GM12878 (cell line): ENCODE measurements around the gene TXNRD3. TPM values are rescaled to one million over a fixed set of nuclear protein-coding genes. Genes with fewer than 3 reads are reported as not detected.

Experiments
- ATAC-seq: fragments of 200-7000 bp; cut with Tn5 transposase; 3 replicates; pipeline ENCODE4 v1.9.1; 2020; ENCODE audit warnings: mild to moderate bottlenecking, moderate library complexity
- BruUV-seq: library from RNA; stranded (reverse); fragments of 400-500 nt; replicated peaks from 2 replicates; lab custom pipeline; 2021; lab: Mats Ljungman, UMichigan
- CTCF ChIA-PET: fragments of 300-600 bp; sonication (Branson Sonifier 250); formaldehyde crosslinking; extraction: SDS; loops from one replicate; lab custom pipeline; 2021; ENCODE audit warnings: inconsistent platforms; lab: Yijun Ruan, JAX
- POLR2A ChIA-PET: fragments of 350-600 bp; formaldehyde crosslinking; extraction: SDS; loops from one replicate; lab custom pipeline; 2021; ENCODE audit warnings: inconsistent platforms; lab: Charles Lee
- RAD21 ChIA-PET: fragments of 300-600 bp; sonication (Branson Sonifier 250); formaldehyde crosslinking; loops from one replicate; lab custom pipeline; 2023; ENCODE audit warnings: antibody characterized with exemption; ENCODE audit not compliant: unreplicated experiment; lab: Charles Lee
- SMC1A ChIA-PET: fragments of 300-600 bp; sonication (Branson Sonifier 250); formaldehyde crosslinking; loops from one replicate; lab custom pipeline; 2023; ENCODE audit not compliant: unreplicated experiment, uncharacterized antibody; lab: Charles Lee
- DNase-seq: peaks from one replicate; pipeline ENCODE4 v3.0.0-alpha.2; 2011; ENCODE audit warnings: low read depth, low spot score
- FAIRE-seq: peaks from 3 replicates; lab custom pipeline; 2011; peaks lifted over from hg19 to GRCh38; lab: Jason Lieb, UNC
- H2AFZ ChIP-seq: 2 replicates; pipeline ENCODE4 v1.6.0; 2011; ENCODE audit warnings: low read depth, low read length, control low read depth; ENCODE audit not compliant: control insufficient read depth
- H3K27ac ChIP-seq: 2 replicates; pipeline ENCODE4 v1.5.1; 2011; ENCODE audit warnings: control low read depth; ENCODE audit not compliant: control insufficient read depth, insufficient read depth
- H3K27me3 ChIP-seq, 2 experiments: replicated peaks in 1 of 2; 2 replicates each; pipeline versions ENCODE4 v1.6.0 to v1.6.1; 2011; ENCODE audit warnings: low read length in 1 of 2; ENCODE audit not compliant: control insufficient read depth in 2 of 2, insufficient read depth in 2 of 2
- H3K36me3 ChIP-seq, 2 experiments: 2 replicates each; pipeline ENCODE4 v1.5.1; 2011; ENCODE audit warnings: low read length in 1 of 2; ENCODE audit not compliant: control insufficient read depth in 2 of 2, insufficient read depth in 2 of 2
- H3K4me1 ChIP-seq: 2 replicates; pipeline ENCODE4 v1.6.1; 2011; ENCODE audit warnings: mild to moderate bottlenecking, low read length, moderate library complexity, mixed read lengths; ENCODE audit not compliant: control insufficient read depth, insufficient read depth
- H3K4me2 ChIP-seq: 2 replicates; pipeline ENCODE4 v1.6.0; 2011; ENCODE audit warnings: control low read depth; ENCODE audit not compliant: control insufficient read depth, insufficient read depth
- H3K4me3 ChIP-seq: fragments of 200-600 bp; sonication (generic); 2 replicates; pipeline ENCODE4 v1.5.1; 2016
- H3K79me2 ChIP-seq: 2 replicates; pipeline ENCODE4 v1.6.0; 2011; ENCODE audit warnings: low read length; ENCODE audit not compliant: control insufficient read depth, insufficient read depth
- H3K9ac ChIP-seq: 2 replicates; pipeline ENCODE4 v1.8.0; 2011; ENCODE audit warnings: low read length, control low read depth, mixed read lengths; ENCODE audit not compliant: control insufficient read depth, insufficient read depth
- H3K9me3 ChIP-seq: replicated peaks from 3 replicates; pipeline ENCODE4 v1.5.1; 2011; ENCODE audit warnings: mild to moderate bottlenecking, low read length; ENCODE audit not compliant: control insufficient read depth, insufficient read depth
- H4K20me1 ChIP-seq: 2 replicates; pipeline ENCODE4 v1.6.0; 2011; ENCODE audit not compliant: control insufficient read depth, insufficient read depth
- BCL11A ChIP-seq: IDR thresholded peaks from 2 replicates; pipeline ENCODE4 v1.6.1; 2011; ENCODE audit warnings: low read depth, low read length
- CBX3 ChIP-seq: fragments of 200-600 bp; sonication (generic); IDR thresholded peaks from 2 replicates; pipeline ENCODE4 v1.6.1; 2016; ENCODE audit warnings: low read depth, borderline replicate concordance
- GATAD2B ChIP-seq: fragments of 450-650 bp; conservative IDR thresholded peaks from 2 replicates; pipeline ENCODE4 v1.6.1; 2017; ENCODE audit warnings: low read depth, mild to moderate bottlenecking, moderate library complexity
- HDGF ChIP-seq: fragments of 450-650 bp; IDR thresholded peaks from 2 replicates; pipeline ENCODE4 v1.6.1; 2016; ENCODE audit warnings: antibody characterized with exemption
- IKZF2 ChIP-seq, 2 experiments: fragments of 450-650 bp; IDR thresholded peaks; 2 replicates each; pipeline ENCODE4 v1.6.1; 2017; ENCODE audit warnings: mild to moderate bottlenecking in 2 of 2, moderate library complexity in 2 of 2
- IRF4 ChIP-seq: IDR thresholded peaks from 2 replicates; pipeline ENCODE4 v1.6.1; 2011; ENCODE audit warnings: low read depth, low read length
- KDM1A ChIP-seq: fragments of 200-600 bp; sonication (generic); IDR thresholded peaks from 2 replicates; pipeline ENCODE4 v1.6.1; 2016; ENCODE audit warnings: borderline replicate concordance
- MTA3 ChIP-seq: IDR thresholded peaks from 2 replicates; pipeline ENCODE4 v1.6.1; 2012; ENCODE audit warnings: low read length, inconsistent platforms, borderline replicate concordance
- MXI1 ChIP-seq: fragments of 150-350 bp; IDR thresholded peaks from 2 replicates; pipeline ENCODE4 v1.6.1; 2011; ENCODE audit warnings: low read depth, mild to moderate bottlenecking, inconsistent platforms, low read length, improper control_type of control experiment
- POLR2AphosphoS2 ChIP-seq: IDR thresholded peaks from 2 replicates; pipeline ENCODE4 v1.6.1; 2011; ENCODE audit warnings: low read depth, mild to moderate bottlenecking, low read length, improper control_type of control experiment, moderate library complexity
- RAD21 ChIP-seq: IDR thresholded peaks from 2 replicates; pipeline ENCODE4 v1.6.1; 2011; ENCODE audit warnings: mild to moderate bottlenecking, low read depth, low read length, moderate library complexity; ENCODE audit not compliant: insufficient read depth
- RBBP5 ChIP-seq: fragments of 200-600 bp; sonication (generic); conservative IDR thresholded peaks from 2 replicates; pipeline ENCODE4 v1.6.1; 2016
- RCOR1 ChIP-seq: conservative IDR thresholded peaks from 2 replicates; pipeline ENCODE4 v1.6.1; 2012; ENCODE audit warnings: low read depth, low read length, improper control_type of control experiment
- RUNX3 ChIP-seq: IDR thresholded peaks from 2 replicates; pipeline ENCODE4 v1.6.1; 2012; ENCODE audit warnings: low read length, inconsistent platforms
- TCF12 ChIP-seq: IDR thresholded peaks from 2 replicates; pipeline ENCODE4 v1.6.1; 2011; ENCODE audit warnings: low read depth, mild to moderate bottlenecking, low read length
- WRNIP1 ChIP-seq: IDR thresholded peaks from 2 replicates; pipeline ENCODE4 v1.6.1; 2011; ENCODE audit warnings: low read depth, low read length, improper control_type of control experiment, borderline replicate concordance
- ZNF622 ChIP-seq: fragments of 450-650 bp; IDR thresholded peaks from 2 replicates; pipeline ENCODE4 v1.6.1; 2017; ENCODE audit warnings: mild to moderate bottlenecking, inconsistent platforms
- WGBS: methylation state at CpG from one replicate; pipeline ENCODE4 v1.1.6; 2016; ENCODE audit warnings: low lambda C conversion rate; ENCODE audit not compliant: insufficient replicate concordance, insufficient coverage; ENCODE audit errors: missing lambda C conversion rate; 5-methylcytosine and 5-hydroxymethylcytosine counted together
- in situ Hi-C: fragments of 300-500 bp; cut with MboI; formaldehyde crosslinking; loops from 9 replicates; pipeline ENCODE4 v1.14.3; 2018; ENCODE audit warnings: mixed read lengths
- intact Hi-C: fragments of 100-400 bp; cut with micrococcal nuclease; formaldehyde crosslinking; loops from one replicate; pipeline ENCODE4 v1.14.2; 2022; ENCODE audit not compliant: unreplicated experiment
- polyA plus RNA-seq, 11 experiments: library from polyadenylated mRNA; depleted of rRNA in 4 of 11; unstranded in 6 of 11; stranded (reverse) in 5 of 11; fragments of >200 nt; fragmentation: Nextera tagmentation in 4 of 11; fragmentation: Illumina TruSeq in 1 of 11; extraction: Ambion mirVana in 4 of 11; extraction: Trizol in 1 of 11; gene quantifications; 1 replicate in 1 of 11; 2 replicates in 10 of 11; pipeline versions ENCODE4 v1.2.1 to v1.2.3, GENCODE V29; 2011 to 2016; ENCODE audit warnings: inconsistent platforms in 2 of 11, missing spikeins in 2 of 11, low read depth in 1 of 11
- total RNA-seq, 4 experiments: library from RNA; depleted of rRNA in 3 of 4; stranded (reverse); fragments of >200 nt in 3 of 4; fragmentation: Illumina TruSeq in 1 of 4; extraction: Trizol in 1 of 4; gene quantifications; 2 replicates each; pipeline versions ENCODE4 v1.2.1 to v1.2.3, GENCODE V29; 2013 to 2021
- TF ChIP-seq, protein P1 (sequence below): IDR thresholded peaks from 2 replicates; pipeline ENCODE4 v1.6.1; 2012; ENCODE audit warnings: low read depth, low read length, improper control_type of control experiment
- TF ChIP-seq, protein P2 (sequence below): fragments of 450-650 bp; formaldehyde crosslinking; IDR thresholded peaks from 2 replicates; pipeline ENCODE4 v1.4.0; 2022; ENCODE audit warnings: mild to moderate bottlenecking, moderate library complexity

The TXNRD3 gene
- total and polyA plus RNA-seq, 10 of the 15 experiments (the other 5 are each of a cell fraction or from before 2014, with no cell fraction given): not detected

DNA sequence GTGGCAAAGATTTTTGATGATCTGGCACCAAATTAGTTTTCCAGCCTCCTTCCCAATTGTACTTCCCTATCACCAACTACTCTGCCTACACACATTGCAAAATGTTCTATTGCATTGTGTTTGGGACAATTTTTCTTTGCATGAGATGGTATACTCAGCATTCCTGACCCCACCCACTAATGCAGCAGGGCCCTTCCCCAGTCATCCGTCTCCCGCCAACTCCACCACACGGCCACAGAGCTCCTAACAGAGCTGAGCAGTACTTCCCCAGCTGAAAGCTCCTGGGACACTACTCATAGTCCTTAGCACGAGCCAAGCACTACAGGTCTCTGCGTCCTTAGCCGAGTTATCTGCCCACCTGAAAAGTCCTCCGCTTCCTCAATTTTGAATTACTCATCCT, 34.2 kb downstream of the TXNRD3 start:
- WGBS: 61% methylated on average over 7 of the region's 7 CpGs
- no peak for ATAC-seq
- SMC1A ChIA-PET: no interaction called here
- Histone ChIP-seq H3K27me3 (0 out of 4 replicates have a peak, but pooled peaks cover 0 to 1% of the 10 kb centered on the region in 2 experiments), H3K4me3 (no peak overlapping the region), H3K36me3 (no peaks in the 10 kb centered on the region), H3K4me2 (no peak overlapping the region), H3K79me2 (no peaks in the 10 kb centered on the region), H3K9ac (no peak overlapping the region), H4K20me1 (no peaks in the 10 kb centered on the region), H3K4me1 (no peaks in the 10 kb centered on the region), H3K27ac (no peak overlapping the region), H3K9me3 (no peaks in the 10 kb centered on the region), H2AFZ (no peak overlapping the region)
- RAD21 ChIA-PET: no interaction called here
- CTCF ChIA-PET: interaction anchor here (1.1 kb wide), 1 partner anchor 98 kb away, joined by 3 read pairs; no protein-coding TSS in a partner anchor
- in situ Hi-C loops: no loop called here
- no peak for TF ChIP-seq MXI1
- no peak for TF ChIP-seq CBX3
- no peak for TF ChIP-seq TCF12
- TF ChIP-seq HDGF: no peak
- TF ChIP-seq GATAD2B: no peak
- TF ChIP-seq RBBP5: no peak
- TF ChIP-seq BCL11A: no peak
- no peak for TF ChIP-seq POLR2AphosphoS2
- TF ChIP-seq RUNX3: no peak
- no peak for TF ChIP-seq WRNIP1
- no peak for TF ChIP-seq RAD21
- no peak for TF ChIP-seq IRF4
- TF ChIP-seq, protein P1, sequence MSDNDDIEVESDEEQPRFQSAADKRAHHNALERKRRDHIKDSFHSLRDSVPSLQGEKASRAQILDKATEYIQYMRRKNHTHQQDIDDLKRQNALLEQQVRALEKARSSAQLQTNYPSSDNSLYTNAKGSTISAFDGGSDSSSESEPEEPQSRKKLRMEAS: no peak
- TF ChIP-seq IKZF2 (IDR thresholded peaks at IDR 0.05): no peak
- TF ChIP-seq, protein P2, sequence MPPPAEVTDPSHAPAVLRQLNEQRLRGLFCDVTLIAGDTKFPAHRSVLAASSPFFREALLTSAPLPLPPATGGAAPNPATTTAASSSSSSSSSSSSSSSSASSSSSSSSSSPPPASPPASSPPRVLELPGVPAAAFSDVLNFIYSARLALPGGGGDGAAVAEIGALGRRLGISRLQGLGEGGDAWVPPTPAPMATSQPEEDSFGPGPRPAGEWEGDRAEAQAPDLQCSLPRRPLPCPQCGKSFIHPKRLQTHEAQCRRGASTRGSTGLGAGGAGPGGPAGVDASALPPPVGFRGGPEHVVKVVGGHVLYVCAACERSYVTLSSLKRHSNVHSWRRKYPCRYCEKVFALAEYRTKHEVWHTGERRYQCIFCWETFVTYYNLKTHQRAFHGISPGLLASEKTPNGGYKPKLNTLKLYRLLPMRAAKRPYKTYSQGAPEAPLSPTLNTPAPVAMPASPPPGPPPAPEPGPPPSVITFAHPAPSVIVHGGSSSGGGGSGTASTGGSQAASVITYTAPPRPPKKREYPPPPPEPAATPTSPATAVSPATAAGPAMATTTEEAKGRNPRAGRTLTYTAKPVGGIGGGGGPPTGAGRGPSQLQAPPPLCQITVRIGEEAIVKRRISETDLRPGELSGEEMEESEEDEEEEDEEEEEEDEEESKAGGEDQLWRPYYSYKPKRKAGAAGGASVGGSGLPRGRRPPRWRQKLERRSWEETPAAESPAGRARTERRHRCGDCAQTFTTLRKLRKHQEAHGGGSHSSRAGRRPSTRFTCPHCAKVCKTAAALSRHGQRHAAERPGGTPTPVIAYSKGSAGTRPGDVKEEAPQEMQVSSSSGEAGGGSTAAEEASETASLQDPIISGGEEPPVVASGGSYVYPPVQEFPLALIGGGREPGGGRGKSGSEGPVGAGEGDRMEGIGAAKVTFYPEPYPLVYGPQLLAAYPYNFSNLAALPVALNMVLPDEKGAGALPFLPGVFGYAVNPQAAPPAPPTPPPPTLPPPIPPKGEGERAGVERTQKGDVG (CRISPR knock-in tag): no peak
- no peak for TF ChIP-seq KDM1A
- no peak for TF ChIP-seq ZNF622
- no peak for TF ChIP-seq MTA3
- no peak for TF ChIP-seq RCOR1
- intact Hi-C loops: no loop called here
- no TSS peak for BruUV-seq
- no peak for FAIRE-seq
- DNase-seq: no peak
- POLR2A ChIA-PET: no interaction called here
